Epithelial cell of esophagus (primary cell): ENCODE measurements around the gene SFXN1.

Experiments used
- DNase-seq: peaks from one replicate; pipeline ENCODE4 v3.0.0; 2010; ENCODE audit warnings: low read depth
- H3K4me3 ChIP-seq: 2 replicates; pipeline ENCODE4 v1.5.1; 2011; ENCODE audit warnings: mild to moderate bottlenecking, low read length, control low read depth
- CTCF ChIP-seq: IDR thresholded peaks from 2 replicates; pipeline ENCODE4 v1.5.1; 2011; ENCODE audit warnings: low read depth, mild to moderate bottlenecking, low read length, control low read depth, inconsistent platforms; ENCODE audit not compliant: insufficient read depth; ENCODE audit errors: missing control alignments

The SFXN1 gene

GRCh38 chr5:175472378-175472777 lies 6.0 kb upstream of the SFXN1 start:
- no peak for TF ChIP-seq CTCF
- DNase-seq, result no peak
- H3K4me3 ChIP-seq, result no peak overlapping the region

- no peak for TF ChIP-seq CTCF
- H3K4me3 ChIP-seq, result no peak overlapping the region
- DNase-seq, result no peak
Observed at GRCh38 chr5:175475248-175475647, 3.1 kb upstream of the SFXN1 start.

GRCh38 chr5:175477440-175477839 lies 920 bp upstream of the SFXN1 start:
- no peak for TF ChIP-seq CTCF
- DNase-seq, result no peak

GRCh38 chr5:175478008-175478383 lies 364 bp upstream of the SFXN1 start:
- no peak for DNase-seq
- H3K4me3 ChIP-seq, result peak overlapping the region; percentile 89
- no peak for TF ChIP-seq CTCF

More at GRCh38 chr5:175477440-175477839, 920 bp upstream of the SFXN1 start:
- no peak overlapping the region for H3K4me3 ChIP-seq

- DNase-seq, result no peak
- TF ChIP-seq CTCF, result no peak
- H3K4me3 ChIP-seq, result peak overlapping the region; percentile 89
Observed at GRCh38 chr5:175479125-175479881, 943 bp downstream of the SFXN1 start.

GRCh38 chr5:175483337-175483736 lies 5.0 kb downstream of the SFXN1 start:
- TF ChIP-seq CTCF, result no peak
- no peak for DNase-seq
- no peak overlapping the region for H3K4me3 ChIP-seq

- no peak for TF ChIP-seq CTCF
- DNase-seq, result no peak
- no peak overlapping the region for H3K4me3 ChIP-seq
Observed at GRCh38 chr5:175484322-175484721, 6.0 kb downstream of the SFXN1 start.
